ENCODE data around the gene HTD2.

HTD2 gene

DNA sequence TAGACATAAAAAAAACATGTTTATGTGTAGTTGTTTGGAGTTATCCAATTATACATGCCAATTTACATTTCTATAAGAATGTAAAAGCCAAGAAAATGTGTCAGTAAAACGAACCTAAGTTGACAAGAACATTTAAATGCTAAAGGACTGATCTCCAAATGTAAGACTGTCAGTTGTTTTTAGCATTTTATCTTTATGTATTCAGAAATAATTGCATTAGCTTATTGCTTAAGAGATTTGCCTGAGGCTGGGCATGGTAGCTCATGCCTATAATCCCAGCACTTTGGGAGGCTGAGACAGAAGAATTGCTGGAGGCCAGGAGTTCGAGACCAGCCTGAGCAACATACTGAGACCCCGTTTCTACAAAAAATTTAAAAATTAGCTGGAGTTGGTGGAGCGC is 53.3 kb downstream of the HTD2 start:
- TF ChIP-seq FOXP2 (optimal IDR thresholded peaks at IDR 0.05; ENCODE audit: borderline replicate concordance, extremely low read depth, extremely low read length, insufficient read depth) (no peak), SIN3A (IDR thresholded peaks at IDR 0.05; ENCODE audit: borderline replicate concordance, insufficient read depth, low read length) (no peak), POLR2AphosphoS5 (IDR thresholded peaks at IDR 0.05; ENCODE audit: low read depth, low read length) (no peak), TAF1 (IDR thresholded peaks at IDR 0.05; ENCODE audit: borderline replicate concordance, insufficient read depth, low read length) (no peak)

DNA sequence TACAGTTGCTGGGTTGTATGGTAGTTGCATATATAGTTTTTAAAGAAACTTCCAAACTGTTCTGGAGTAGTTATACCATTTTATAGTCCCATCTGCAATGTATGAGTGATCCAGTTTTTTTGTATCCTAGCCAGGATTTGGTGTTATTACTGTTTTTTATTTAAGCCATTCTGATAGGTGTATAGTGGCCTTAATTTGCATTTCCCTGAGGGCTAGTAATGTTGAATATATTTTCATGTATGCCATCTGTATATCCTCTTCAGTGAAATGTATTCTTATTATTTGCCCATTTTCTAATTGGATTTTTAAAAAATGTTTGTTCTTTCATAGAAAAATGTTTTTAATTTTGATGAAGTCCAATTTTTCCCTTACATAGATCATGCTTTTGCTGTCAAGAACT is 55.5 kb downstream of the HTD2 start:
- TF ChIP-seq TAF1 (IDR thresholded peaks at IDR 0.05; ENCODE audit: borderline replicate concordance, insufficient read depth, low read length) = no peak
- TF ChIP-seq SIN3A (IDR thresholded peaks at IDR 0.05; ENCODE audit: borderline replicate concordance, insufficient read depth, low read length) = no peak
- no peak for TF ChIP-seq POLR2AphosphoS5 (IDR thresholded peaks at IDR 0.05; ENCODE audit: low read depth, low read length)
- no peak for TF ChIP-seq FOXP2 (optimal IDR thresholded peaks at IDR 0.05; ENCODE audit: borderline replicate concordance, extremely low read depth, extremely low read length, insufficient read depth)
- TF ChIP-seq, protein P1, sequence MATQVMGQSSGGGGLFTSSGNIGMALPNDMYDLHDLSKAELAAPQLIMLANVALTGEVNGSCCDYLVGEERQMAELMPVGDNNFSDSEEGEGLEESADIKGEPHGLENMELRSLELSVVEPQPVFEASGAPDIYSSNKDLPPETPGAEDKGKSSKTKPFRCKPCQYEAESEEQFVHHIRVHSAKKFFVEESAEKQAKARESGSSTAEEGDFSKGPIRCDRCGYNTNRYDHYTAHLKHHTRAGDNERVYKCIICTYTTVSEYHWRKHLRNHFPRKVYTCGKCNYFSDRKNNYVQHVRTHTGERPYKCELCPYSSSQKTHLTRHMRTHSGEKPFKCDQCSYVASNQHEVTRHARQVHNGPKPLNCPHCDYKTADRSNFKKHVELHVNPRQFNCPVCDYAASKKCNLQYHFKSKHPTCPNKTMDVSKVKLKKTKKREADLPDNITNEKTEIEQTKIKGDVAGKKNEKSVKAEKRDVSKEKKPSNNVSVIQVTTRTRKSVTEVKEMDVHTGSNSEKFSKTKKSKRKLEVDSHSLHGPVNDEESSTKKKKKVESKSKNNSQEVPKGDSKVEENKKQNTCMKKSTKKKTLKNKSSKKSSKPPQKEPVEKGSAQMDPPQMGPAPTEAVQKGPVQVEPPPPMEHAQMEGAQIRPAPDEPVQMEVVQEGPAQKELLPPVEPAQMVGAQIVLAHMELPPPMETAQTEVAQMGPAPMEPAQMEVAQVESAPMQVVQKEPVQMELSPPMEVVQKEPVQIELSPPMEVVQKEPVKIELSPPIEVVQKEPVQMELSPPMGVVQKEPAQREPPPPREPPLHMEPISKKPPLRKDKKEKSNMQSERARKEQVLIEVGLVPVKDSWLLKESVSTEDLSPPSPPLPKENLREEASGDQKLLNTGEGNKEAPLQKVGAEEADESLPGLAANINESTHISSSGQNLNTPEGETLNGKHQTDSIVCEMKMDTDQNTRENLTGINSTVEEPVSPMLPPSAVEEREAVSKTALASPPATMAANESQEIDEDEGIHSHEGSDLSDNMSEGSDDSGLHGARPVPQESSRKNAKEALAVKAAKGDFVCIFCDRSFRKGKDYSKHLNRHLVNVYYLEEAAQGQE (IDR thresholded peaks at IDR 0.05; ENCODE audit: insufficient read depth in 1 of 2, low read depth in 2 of 2, low read length in 2 of 2) = no peak

- TF ChIP-seq POLR2AphosphoS5 (IDR thresholded peaks at IDR 0.05; ENCODE audit: low read depth, low read length) = no peak
These were observed 60.4 kb downstream of the HTD2 start for GRCh38 chr3:58366699-58367098.

DNA sequence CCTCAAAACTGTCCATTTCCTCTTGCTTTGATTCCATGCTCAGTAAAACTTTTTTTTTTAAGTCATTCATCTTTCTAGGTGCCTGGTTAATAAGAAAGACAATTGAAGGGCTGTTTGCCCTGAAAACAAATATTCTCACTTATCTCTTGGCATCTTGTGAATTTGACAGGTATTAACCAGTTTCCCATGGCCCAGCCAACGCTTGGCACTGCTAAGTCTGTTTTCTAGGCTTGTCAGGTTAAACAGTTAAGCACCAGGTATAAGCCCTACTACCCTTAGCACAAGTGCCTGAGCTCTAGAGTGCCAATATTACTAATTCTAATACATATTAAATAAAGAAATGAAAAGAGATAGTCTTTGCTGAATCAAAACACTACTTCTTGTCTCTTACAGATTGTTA is 62.7 kb downstream of the HTD2 start:
- TF ChIP-seq, protein P1 (IDR thresholded peaks at IDR 0.05; ENCODE audit: insufficient read depth in 1 of 2, low read depth in 2 of 2, low read length in 2 of 2) = no peak
- no peak for TF ChIP-seq SIN3A (IDR thresholded peaks at IDR 0.05; ENCODE audit: borderline replicate concordance, insufficient read depth, low read length)
